ENCODE data around the gene VTI1A. TPM values are rescaled to one million over a fixed set of nuclear protein-coding genes. Genes with fewer than 3 reads are reported as not detected.
"Not testable (repeated sequence)": the region's sequence is repeated elsewhere in the genome, so short reads cannot be mapped to it uniquely, and the experiment has no call there.

VTI1A gene
- total RNA-seq, 1 donor = 37.1 TPM

GRCh38 chr10:112855134-112855533, 408.1 kb downstream of the VTI1A start:
- DNase-seq (ENCODE audit: low read depth) = no peak
- TF ChIP-seq, protein P1, sequence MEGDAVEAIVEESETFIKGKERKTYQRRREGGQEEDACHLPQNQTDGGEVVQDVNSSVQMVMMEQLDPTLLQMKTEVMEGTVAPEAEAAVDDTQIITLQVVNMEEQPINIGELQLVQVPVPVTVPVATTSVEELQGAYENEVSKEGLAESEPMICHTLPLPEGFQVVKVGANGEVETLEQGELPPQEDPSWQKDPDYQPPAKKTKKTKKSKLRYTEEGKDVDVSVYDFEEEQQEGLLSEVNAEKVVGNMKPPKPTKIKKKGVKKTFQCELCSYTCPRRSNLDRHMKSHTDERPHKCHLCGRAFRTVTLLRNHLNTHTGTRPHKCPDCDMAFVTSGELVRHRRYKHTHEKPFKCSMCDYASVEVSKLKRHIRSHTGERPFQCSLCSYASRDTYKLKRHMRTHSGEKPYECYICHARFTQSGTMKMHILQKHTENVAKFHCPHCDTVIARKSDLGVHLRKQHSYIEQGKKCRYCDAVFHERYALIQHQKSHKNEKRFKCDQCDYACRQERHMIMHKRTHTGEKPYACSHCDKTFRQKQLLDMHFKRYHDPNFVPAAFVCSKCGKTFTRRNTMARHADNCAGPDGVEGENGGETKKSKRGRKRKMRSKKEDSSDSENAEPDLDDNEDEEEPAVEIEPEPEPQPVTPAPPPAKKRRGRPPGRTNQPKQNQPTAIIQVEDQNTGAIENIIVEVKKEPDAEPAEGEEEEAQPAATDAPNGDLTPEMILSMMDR (IDR thresholded peaks at IDR 0.05; ENCODE audit: insufficient read depth, low read depth, low read length) = no peak
- no peak overlapping the region for H3K4me3 ChIP-seq (ENCODE audit: low read depth, low read length)

DNA sequence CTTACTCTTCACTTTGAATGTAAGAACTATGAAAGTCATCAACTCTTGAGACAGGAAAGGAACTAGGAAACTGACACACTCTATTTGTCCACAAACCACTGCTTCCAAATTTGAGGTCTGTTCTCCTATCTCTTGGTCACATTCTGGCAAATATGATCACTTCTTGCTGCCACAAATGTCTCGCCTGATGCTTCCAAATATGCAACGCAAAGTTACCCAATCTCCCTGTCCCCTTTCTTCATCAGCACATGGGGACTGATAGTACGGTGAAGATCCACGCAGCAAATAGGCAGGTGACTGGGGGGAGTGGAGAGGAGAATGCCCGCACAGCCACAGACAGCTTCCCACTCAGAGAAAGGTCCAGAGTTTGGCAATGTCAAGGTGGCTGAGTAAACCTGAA, 410.5 kb downstream of the VTI1A start:
- no peak for DNase-seq (ENCODE audit: low read depth)
- TF ChIP-seq, protein P1 (IDR thresholded peaks at IDR 0.05; ENCODE audit: insufficient read depth, low read depth, low read length) = no peak
- H3K4me3 ChIP-seq (ENCODE audit: low read depth, low read length) = no peak overlapping the region

DNA sequence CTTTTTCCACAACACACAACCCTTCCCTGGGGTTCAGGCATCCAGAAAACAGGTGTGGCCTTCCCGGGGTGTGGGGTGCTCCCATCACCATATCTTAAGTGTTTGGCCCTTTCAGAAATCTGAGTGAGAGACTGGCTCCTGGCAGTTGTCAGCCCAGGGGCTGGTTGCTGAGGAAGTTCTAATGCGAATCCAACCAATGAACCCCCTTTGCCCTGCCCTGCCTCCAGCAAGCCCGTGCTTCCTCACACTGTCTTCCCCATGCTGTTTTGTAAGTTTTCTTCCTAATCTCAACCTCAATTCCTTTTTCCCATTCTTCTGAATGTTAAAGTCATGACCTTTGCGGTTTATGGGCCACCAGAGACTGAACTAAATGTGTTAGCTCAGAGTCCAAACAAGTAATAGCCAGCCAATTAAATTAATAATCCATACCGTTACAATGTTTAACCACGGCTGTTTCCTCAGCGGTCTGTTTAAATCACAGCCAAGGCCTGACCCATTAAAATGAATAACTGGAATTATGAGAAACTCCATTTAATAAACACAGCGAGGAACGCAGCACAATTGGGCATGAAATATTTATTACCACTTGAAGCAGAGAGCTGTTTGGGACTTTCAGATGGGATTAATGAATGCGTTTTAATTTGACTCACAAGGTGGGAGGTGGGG, 412.1 kb downstream of the VTI1A start:
- TF ChIP-seq, protein P1 (IDR thresholded peaks at IDR 0.05; ENCODE audit: insufficient read depth, low read depth, low read length) = no peak
- no peak overlapping the region for H3K4me3 ChIP-seq (ENCODE audit: low read depth, low read length)
- peak; percentile 37 for DNase-seq (ENCODE audit: low read depth)

- TF ChIP-seq, protein P1 (IDR thresholded peaks at IDR 0.05; ENCODE audit: insufficient read depth, low read depth, low read length) = no peak
- no peak for DNase-seq (ENCODE audit: low read depth)
- no peak overlapping the region for H3K4me3 ChIP-seq (ENCODE audit: low read depth, low read length)
These were observed 412.8 kb downstream of the VTI1A start for GRCh38 chr10:112859793-112860192.

DNA sequence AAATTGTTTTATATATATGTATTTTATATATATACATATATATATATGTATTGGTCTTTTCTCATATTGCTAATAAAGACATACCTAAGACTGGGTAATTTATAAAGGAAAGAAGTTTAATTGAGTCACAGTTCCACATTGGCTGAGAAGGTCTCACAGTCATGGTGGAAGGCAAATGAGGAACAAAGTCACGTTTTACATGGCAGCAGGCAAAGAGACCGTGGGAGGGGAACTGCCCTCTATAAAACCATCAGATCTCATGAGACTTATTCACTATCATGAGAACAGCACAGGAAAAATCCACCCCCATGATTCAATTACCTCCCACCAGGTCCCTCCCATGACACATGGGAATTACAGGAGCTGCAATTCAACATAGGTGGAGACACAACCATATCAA, 416.4 kb downstream of the VTI1A start:
- not testable (repeated sequence) for H3K4me3 ChIP-seq (ENCODE audit: low read depth, low read length); DNase-seq (ENCODE audit: low read depth)

Small RNAs within 50 kb of the gene (small RNA-seq; reads per million reads assigned to genes)
- gene AC022018.1 = not detected
- gene MIR4295 = not detected

Other genes with a start within 250 kb of the VTI1A start
- not detected in 2 replicates for gene TECTB, start 163.8 kb upstream of the VTI1A start, total RNA-seq
- 3.5 and 8.6 TPM in 2 replicates for gene ACSL5, start 73.1 kb upstream of the VTI1A start, total RNA-seq
- 19.0 and 31.5 TPM in 2 replicates for gene ZDHHC6, start 301 bp upstream of the VTI1A start, total RNA-seq